ENCODE results near the gene FANCD2.

- TF ChIP-seq CTCF (conservative IDR thresholded peaks at IDR 0.05; ENCODE audit: low read length) (no peak), EZH2phosphoT487 (IDR thresholded peaks at IDR 0.05; ENCODE audit: borderline replicate concordance) (no peak)
Observed at GRCh38 chr3:10019326-10019725, 6.9 kb upstream of the FANCD2 start.
